Fibroblast of lung (primary cell): ENCODE results near the gene TAGLN2.

Experiments
- CTCF ChIP-seq, 2 donors: IDR thresholded peaks in 1 of 2; conservative IDR thresholded peaks in 1 of 2; 1 replicate in 1 of 2; 2 replicates in 1 of 2; pipeline ENCODE4 v1.5.1; 2011 to 2012; ENCODE audit warnings: low read length in 2 of 2, control low read depth in 1 of 2, inconsistent platforms in 1 of 2, low read depth in 1 of 2, mild to moderate bottlenecking in 1 of 2
- EZH2 ChIP-seq: IDR thresholded peaks from 2 replicates; pipeline ENCODE4 v1.5.1; 2012; ENCODE audit warnings: low read length, control low read depth, mild to moderate bottlenecking; ENCODE audit errors: missing control alignments

GRCh38 chr1:159974350-159974965 is 49.2 kb upstream of the TAGLN2 start:
- TF ChIP-seq CTCF (conservative IDR thresholded peaks at IDR 0.05 in 1 of 2, IDR thresholded peaks at IDR 0.05 in 1 of 2; ENCODE audit: low read depth in 1 of 2, low read length in 2 of 2), result no peak
- no peak for TF ChIP-seq EZH2
